HG02870 (cell line): ENCODE data around the gene ZMYM4.

Experiments
- ATAC-seq: cut with Tn5 transposase; IDR thresholded peaks from one replicate; pipeline ENCODE4 v1.9.1; 2021; ENCODE audit warnings: mild to moderate bottlenecking, moderate library complexity; ENCODE audit not compliant: unreplicated experiment

Gene ZMYM4

GRCh38 chr1:35274197-35274596 lies 5.7 kb downstream of the ZMYM4 start:
- no peak for ATAC-seq

DNA sequence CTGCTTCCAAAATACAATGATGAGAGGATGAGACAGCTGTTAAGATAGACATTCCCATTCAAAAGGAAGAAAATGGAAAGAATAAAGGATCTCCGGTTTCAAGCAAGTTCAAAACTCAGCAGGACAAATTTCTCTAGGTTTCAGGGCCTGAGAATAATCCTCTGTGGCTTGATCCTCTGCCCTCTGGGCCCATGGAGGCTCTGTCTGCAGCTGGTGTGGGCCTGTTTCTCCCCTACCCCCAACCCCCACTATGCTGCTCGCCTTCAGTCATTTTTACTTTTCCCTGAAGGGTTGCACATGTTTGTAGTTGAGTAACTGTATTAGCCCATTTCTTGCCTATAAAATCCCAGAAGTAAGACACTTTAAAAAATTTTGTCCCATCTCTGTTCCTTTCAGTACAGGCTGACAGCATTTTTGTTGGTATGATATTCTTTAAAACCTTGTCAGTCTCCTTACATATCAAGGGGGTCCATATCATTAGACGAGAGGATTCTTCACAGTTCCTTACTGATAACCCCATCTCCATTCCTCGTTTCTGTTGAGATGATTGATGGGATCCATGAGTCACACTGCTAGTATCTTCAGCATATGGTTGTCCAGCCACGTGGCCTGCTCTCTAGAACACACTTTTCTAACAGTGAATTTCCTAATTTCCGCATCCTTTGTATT lies 10.5 kb downstream of the ZMYM4 start:
- no peak for ATAC-seq

- ATAC-seq = no peak
Observed at GRCh38 chr1:35279555-35279904, 11.0 kb downstream of the ZMYM4 start.

GRCh38 chr1:35280006-35280405 lies 11.5 kb downstream of the ZMYM4 start:
- no peak for ATAC-seq

DNA sequence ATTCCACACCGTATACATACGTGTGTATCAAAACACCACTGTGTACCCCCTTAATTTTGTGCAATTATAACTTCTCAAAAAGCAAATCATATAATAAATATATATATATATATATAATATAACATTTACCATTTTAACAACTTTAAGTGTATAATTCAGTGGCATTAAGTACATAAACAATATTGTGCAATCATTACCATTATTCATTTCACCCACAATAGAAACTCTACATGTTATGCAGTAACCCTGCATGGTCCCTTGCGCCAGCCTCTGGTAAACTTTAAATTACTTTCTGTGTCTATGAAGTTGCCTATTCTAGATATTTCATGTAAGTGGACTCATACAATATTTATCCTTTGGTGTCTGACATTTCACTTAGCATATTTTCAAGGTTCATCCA lies 13.1 kb downstream of the ZMYM4 start:
- ATAC-seq = no peak

- ATAC-seq = no peak
Observed at GRCh38 chr1:35282172-35282571, 13.7 kb downstream of the ZMYM4 start.

- no peak for ATAC-seq
Observed at GRCh38 chr1:35284852-35285251, 16.3 kb downstream of the ZMYM4 start.

- ATAC-seq = no peak
Observed at GRCh38 chr1:35285771-35286606, 17.5 kb downstream of the ZMYM4 start.

DNA sequence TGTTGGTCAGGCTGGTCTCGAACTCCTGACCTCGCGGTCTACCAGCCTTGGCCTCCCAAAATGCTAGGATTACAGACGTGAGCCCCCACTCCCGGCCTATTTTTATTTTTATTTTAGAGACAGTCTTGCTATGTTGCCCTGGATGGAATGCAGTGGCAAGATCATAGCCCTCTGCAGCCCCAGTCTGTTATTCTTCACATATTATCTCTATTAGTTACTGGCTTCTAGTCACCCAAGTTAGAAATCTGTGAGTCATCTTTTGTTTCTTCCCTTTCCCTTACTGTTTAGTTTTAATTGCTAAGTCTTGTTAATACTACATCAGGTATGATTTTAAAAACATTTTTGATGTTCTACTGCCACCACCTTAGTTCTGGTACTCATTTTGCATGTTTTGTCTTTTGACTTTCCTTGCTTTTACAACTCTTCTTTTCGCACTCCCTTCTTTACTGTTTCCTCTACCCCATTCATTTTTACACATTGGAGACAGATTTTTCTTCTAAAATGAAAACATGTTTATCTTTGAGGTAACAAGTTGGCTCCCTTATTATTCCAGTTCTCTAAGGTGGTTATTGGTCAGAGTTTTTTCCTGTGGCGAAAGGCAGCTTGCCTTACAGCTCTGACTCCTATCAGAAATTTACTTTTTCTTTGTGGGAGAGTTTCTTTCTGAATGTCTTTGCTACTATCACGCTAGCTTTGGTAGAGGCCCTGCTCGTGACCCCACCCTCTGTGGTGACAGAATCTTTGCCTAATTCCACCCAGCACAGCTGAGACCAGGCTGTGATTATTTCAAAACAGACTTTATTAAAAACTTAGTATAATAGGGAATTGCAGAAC lies 19.5 kb downstream of the ZMYM4 start:
- ATAC-seq = no peak

GRCh38 chr1:35288761-35289160 lies 20.3 kb downstream of the ZMYM4 start:
- no peak for ATAC-seq

DNA sequence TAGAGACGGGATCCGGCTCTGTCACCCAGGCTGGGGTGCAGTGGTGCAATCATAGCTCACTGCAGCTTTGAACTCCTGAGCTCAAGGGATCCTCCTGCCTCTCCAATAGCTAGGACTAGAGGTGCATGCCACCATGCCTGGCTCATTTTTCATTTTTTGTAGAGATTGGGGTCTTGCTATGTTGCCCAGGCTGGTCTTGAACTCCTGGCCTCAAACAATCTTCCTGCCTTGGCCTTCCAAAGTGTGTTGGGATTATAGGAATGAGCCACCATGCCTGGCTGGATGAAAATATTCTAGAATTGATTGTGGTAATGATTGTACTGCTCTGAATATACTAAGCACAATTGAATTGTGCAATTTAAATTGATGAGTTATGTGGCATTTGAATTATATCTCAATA lies 21.9 kb downstream of the ZMYM4 start:
- ATAC-seq = no peak

- no peak for ATAC-seq
Observed at GRCh38 chr1:35294809-35295208, 26.3 kb downstream of the ZMYM4 start.

DNA sequence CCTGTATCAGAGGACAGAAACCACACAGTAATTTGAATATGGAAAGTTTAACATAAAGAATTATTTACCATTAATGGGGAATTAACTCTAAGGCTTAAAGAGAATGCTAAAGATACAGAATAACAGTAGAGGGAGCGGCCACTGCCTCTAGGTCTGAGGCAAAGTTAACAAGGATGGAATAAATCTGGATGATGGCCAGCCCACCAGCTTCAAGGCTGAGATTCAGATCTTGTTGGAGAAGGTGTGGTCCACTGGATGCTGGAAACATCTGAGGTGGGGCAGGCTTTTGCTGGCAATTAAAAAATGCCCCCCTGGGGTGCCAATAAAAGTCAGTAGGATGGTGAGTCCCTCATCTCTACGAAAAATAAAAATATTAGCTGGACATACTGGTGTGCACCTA lies 29.4 kb downstream of the ZMYM4 start:
- no peak for ATAC-seq

- ATAC-seq = no peak
Observed at GRCh38 chr1:35298464-35298863, 30.0 kb downstream of the ZMYM4 start.

DNA sequence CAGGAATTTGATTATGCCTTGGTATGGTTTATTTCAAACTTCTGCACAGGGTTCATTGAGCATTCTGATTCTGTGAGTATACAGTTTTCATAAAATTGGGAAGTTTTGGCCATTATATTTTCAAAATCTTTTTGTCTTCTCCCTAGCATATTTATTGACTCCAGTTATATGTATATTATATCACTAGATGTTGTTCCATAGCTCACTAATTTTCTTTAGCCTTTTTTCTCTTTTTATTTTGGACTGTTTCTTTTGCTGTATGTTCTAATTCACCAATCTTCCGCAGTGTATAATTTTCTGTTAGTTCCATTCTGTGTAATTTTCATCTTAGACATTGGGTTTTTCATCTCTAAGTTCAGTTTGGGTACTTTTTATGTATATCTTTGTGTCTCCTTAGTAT lies 31.9 kb downstream of the ZMYM4 start:
- no peak for ATAC-seq

DNA sequence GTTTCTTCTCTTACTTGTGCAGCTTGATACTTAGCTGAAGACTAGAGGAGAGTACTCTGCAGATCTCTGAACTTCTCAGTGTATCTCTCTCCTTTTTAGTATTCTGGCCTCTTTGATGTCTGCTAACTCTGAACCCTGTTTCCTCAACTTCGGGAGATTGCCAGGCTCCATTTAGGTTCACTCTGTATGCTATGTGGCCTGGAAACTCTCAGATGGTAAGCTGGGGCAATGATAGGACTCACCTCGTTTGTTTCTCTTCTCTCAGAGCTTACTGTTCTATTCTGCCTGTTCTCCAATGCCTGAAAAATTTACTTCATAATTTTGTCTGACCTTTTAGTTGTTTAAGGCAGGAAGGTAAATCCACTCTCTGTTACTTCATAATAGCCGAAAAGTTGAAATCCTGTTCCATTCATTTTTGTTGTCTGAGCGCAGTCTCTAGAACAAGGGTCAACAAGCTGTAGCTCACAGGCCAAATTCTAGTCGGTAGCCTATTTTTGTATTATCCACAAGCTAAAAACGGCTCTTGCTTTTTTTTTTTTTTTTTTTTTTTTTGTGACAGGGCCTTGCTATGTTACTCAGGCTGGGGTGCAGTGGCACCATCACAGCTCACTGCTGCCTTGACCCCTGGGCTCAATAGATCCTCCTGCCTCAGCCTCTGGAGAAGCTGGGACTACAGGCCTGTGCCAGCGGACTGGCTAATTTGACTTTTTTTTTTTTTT lies 33.3 kb downstream of the ZMYM4 start:
- ATAC-seq = no peak

DNA sequence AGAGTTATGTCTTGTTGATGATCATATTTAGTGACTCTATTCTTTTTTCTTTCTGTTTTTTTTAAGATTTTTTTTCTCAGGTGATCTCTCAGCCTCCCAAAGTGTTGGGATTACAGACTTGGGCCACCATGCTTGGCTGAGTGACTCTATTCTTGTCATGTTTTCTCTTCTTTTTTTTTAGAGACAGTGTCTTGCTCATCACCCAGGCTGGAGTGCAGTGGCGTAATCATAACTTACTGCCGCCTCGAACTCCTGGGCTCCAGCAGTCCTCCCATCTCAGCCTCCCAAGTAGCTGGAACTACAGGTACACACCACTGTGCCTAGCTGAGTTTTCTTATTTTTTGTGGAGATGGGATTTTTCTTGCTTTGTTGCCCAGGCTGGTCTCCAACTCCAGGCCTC lies 36.9 kb downstream of the ZMYM4 start:
- ATAC-seq = no peak

DNA sequence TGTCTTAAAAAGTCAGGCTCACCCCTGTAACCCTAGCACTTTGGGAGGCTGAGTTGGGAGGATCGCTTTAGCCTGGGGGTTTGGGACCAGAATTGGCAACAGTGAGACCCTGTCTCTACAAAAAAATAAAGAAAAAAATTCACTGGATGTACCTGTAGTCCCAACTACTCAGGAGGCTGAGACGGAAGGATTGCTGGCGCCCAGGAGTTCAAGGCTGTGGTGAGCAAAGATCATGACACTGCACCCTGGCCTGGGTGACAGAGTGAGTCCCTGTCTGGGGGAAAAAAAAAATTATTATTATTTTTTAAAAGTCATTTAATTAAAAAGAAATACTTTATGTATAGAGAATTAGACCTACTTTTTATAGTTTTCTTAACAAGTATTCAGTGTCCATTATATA lies 47.1 kb downstream of the ZMYM4 start:
- ATAC-seq = no peak

- ATAC-seq = no peak
Observed at GRCh38 chr1:35316264-35316663, 47.8 kb downstream of the ZMYM4 start.

- ATAC-seq = no peak
Observed at GRCh38 chr1:35319988-35320713, 51.6 kb downstream of the ZMYM4 start.
